NCI-H82 (cell line): ENCODE data around the gene CFAP70.
"Not testable (repeated sequence)": the region's sequence is repeated elsewhere in the genome, so short reads cannot be mapped to it uniquely, and the experiment has no call there.

Experiments
- DNase-seq: peaks from one replicate; lab custom pipeline; 2025; lab: John Stamatoyannopoulos, UW

Gene CFAP70

DNA sequence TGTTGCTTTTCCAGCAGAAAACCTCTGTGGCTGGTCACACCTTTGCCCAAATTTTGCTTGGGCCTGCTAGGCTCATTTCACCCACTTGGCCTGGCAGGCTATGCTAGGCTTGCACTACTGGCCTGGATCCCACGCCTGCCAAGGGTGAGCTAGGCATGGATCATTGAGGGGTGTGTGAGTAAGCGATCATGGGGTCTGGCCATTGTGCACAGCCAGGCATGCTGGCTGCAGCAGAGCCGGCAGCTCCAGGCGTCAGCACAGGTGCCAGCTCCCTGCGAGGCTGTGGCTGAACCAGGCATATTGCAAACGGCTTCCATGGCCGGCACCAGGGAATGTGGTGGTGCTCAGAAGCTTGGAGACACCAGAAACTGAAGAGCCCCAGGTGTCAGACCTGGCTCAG is 19.2 kb downstream of the CFAP70 start:
- no peak for DNase-seq

DNA sequence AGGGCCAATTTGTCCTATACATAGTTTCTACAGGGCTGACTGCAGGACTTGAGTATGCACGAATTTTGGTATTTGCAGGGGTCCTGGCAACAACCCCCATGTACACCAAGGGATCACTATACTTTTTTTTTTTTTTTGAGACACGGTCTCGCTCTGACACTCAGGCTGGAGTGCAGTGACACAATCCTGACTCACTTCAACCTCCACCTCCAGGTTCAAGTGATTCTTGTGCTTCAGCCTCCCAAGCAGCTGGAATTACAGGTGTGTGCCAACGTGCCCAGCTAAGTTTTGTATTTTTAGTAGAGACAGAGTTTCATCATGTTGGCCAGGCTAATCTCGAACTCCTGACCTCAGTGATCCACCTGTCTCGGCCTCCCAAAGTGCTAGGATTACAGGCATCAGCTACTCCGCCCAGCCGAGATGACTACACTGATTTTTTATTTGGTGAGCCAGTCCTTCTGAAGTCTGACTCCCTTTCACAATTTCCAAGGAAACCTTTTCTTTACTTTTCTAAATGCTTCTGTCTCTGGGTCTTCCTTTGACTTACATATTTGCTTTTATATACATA is 19.8 kb downstream of the CFAP70 start:
- no peak for DNase-seq

DNA sequence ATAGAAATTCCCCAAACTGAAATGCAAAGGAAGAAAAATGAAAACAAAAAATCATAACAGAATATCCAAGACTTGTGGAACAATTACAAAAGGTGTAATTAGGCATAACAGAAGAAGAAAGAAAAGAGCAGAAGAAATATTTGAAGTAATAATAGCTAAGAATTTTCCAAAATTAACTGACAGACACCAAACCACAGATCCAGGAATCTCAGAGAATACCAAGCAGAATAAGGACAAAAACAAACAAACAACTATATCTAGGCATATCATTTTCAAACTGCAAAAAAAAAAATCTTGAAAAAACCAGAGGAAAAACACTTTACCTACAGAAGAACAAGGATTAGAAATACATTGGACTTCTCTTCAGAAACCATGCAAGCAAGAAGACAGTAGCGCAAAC is 25.5 kb downstream of the CFAP70 start:
- DNase-seq, result no peak

DNA sequence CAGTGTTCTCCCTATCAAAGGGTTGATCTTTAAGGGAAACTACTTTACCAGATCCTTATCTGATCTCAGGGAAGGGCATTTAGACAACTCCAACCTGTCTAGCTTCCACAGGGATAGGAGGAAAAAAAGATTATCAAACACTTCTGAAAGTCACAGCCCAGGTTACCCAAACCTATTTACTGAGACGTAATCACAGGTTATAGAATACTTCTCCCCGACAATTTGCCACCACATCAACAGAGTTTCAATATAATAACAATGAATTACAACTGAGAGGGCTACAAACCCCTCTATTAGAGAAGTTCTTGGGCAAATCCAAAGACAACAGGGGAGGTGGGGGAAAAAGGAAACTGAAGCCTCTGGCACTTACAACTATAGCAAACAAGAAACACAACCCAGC is 26.3 kb downstream of the CFAP70 start:
- DNase-seq, result no peak

DNA sequence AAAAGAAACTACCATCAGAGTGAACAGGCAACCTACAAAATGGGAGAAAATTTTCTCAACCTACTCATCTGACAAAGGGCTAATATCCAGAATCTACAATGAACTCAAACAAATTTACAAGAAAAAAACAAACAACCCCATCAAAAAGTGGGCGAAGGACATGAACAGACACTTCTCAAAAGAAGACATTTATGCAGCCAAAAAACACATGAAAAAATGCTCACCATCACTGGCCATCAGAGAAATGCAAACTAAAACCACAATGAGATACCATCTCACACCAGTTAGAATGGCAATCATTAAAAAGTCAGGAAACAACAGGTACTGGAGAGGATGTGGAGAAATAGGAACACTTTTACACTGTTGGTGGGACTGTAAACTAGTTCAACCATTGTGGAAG is 30.1 kb downstream of the CFAP70 start:
- DNase-seq, result not testable (repeated sequence)

DNA sequence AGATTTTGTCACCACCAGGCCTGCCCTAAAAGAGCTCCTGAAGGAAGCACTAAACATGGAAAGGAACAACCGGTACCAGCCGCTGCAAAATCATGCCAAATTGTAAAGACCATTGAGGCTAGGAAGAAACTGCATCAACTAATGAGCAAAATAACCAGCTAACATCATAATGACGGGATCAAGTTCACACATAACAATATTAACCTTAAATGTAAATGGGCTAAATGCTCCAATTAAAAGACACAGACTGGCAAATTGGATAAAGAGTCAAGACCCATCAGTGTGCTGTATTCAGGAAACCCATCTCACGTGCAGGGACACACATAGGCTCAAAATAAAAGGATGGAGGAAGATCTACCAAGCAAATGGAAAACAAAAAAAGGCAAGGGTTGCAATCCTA is 33.4 kb downstream of the CFAP70 start:
- DNase-seq, result not testable (repeated sequence)

DNA sequence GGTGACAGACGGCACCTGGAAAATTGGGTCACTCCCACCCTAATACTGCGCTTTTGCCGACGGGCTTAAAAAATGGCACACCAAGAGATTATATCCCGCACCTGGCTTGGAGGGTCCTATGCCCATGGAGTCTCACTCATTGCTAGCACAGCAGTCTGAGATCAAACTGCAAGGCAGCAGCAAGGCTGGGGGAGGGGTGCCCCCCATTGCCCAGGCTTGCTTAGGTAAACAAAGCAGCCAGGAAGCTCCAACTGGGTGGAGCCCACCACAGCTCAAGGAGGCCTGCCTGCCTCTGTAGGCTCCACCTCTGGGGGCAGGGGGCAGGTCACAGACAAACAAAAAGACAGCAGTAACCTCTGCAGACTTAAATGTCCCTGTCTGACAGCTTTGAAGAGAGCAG is 35.1 kb downstream of the CFAP70 start:
- DNase-seq, result not testable (repeated sequence)

DNA sequence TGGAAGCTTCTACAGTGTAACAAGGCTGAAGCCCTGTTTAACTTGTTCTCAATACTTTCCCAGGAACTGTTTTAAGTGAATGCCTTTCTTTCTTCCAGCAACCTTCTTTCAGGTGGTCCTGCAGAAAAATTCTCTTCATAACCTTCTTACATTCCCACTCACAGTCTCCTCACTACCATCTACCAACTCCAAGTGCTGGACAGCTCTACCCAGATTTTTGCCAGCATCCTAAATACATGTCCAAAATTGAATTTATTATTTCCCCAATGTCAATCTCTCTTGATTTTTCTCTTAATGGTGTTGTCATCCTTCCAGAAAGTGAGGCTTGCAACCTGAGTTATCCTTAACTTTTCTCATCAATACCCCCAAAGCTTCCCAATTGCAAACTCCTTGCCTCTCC is 48.2 kb downstream of the CFAP70 start:
- no peak for DNase-seq

DNA sequence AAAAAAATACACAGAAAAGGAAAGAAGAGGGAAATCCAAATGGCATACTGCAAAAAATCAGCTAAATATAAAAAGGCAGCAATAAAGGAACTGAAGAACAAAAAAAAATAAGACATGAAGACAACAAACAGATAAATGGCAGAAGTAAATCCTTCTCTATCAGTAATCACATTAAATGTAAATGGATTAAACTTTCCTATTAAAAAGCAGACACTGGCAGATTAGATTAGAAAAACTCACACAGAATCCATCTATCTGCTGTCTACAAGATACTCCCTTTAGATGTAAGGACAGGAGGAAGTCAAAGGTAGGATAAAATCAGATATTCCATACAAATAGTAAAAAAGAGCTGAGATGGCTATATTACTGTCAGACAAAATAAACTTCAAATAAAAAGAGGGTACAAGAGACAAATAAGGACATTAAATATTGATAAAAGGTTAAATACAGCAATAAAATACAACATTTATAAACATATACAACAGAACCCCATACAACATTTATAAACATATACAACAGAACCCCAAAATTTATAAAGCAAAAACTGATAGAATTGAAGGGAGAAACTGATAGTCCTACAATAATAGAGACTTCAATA is 51.4 kb downstream of the CFAP70 start:
- DNase-seq, result peak; percentile 45

DNA sequence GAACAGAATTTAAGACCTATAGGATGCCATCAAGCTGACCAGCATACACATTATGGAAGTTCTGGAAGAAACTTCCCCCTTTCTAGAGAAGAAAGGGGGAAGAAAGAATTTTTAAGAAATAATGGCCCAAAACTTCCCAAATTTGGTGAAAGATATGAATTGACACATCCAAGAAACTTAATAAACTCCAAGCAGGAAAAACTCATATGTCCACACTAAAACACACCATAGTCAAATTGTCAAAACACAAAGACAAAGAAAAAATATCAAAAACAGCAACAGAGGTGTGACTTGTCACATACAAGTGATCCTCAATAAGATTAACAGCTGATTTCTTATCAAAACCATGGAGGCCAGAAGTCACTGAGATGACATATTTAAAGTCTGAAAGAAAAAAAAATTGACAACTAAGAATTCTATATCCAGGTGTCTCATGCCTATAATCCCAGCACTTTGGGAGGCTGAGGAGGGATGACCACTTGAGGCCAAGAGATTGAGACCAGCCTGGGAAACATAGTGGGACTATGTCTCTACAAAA is 52.4 kb downstream of the CFAP70 start:
- DNase-seq, result no peak

DNA sequence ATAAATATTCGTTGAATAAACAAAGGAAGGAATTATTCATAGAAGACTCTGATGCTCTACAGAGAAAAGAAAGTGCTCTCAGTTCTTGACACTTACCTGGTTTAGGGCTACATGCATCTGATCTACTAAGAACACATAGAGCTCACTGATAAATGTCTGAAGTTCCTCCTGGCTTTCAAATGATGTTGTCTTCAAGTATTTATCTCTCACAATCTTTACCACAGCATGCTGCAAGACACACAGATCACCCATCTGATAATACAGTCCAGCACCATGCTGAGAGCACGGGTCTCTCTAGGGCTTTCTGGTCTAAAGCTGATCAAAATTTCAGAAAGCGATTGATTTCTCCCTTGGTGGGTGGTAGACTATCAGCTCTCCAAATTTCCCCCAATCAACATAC is 61.7 kb downstream of the CFAP70 start:
- DNase-seq, result no peak

DNA sequence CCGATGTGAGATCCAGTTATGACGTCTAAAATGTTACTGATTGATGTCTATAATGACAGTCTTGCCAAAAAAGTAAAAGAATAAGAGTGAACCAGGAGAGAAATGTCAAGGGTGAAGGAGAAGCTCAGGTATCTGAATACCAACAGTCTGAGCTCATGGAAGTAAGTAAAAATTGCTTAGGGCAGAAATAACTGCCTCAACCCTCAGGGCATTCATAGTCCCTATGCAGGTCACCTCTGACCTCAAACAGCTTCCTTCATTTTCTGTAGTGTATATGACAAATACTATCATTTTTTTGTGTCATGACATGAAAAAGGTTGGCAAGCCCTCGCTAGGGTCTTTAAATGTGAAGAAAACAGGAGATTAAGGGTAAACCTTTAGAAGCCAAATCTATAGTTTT is 65.2 kb downstream of the CFAP70 start:
- DNase-seq, result no peak

DNA sequence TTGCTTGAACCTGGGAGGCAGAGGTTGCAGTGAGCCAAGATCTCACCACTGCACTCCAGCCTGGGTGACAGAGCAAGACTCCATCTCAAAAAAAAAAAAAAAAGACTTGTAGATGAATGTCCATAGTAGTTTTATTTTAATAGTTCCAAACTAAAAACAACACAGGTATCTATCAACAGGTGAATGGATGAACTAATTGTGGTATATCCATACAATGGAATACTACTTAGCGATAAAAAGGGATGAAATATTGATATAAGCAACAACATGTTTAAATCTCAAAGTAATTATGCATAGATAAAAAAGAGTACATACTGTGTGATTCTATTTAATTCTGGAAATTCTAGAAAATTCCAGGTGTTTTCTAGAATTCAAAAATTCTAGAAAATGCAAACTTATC is 68.7 kb downstream of the CFAP70 start:
- DNase-seq, result no peak

DNA sequence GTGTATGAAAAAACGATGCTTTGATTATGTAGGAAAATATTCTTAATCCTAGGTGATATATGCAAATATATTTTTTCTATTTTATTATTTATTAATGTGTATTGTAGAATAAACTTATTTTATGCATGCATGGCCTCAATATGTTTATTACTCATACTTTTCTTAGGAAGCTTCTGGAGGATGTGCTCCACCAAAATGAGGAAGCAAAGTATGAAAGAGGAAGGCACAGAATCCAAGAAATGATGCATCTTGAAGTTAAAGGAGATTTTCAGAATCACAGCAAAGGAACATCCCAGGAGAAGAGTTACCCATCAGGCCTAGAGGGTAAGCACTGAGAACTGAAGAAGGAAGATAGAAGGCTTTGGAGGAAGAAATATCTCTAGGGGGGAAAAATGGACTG is 71.2 kb downstream of the CFAP70 start:
- DNase-seq, result no peak

DNA sequence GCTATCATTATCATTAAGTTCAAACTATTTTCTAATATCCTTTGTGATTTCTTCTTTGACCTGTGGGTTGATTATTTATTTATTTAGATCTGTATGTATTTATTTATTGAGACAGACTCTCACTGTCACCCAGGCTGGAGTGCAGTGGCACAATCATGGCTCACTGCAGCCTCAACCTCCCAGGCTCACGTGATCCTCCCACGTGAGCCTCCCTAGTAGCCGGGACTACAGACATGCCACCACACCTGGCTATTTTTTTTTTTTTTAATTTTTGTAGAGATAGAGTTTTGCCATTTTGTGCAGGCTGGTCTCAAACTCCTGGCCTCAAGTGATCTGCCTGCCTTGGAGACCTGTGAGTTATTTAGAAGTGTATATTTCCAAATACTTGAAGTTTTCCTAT is 77.6 kb downstream of the CFAP70 start:
- DNase-seq, result no peak

DNA sequence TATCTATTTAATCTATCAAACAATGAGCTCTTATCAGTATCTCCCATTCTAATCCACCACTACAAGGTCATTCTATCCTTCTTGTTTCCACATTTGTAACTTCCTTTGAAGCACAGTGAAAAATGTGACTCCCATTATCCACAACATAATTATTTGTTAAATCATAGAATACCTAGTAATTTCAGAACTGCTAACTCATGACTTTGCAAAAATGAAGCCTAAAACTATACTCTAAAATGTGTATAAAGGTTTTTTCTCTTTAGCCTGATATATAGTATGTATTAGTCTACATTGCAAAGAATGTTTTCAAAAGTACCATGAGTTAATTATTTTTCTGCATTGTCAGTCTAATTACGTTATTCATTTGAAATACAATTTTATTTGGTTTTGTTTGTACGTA is 94.2 kb downstream of the CFAP70 start:
- DNase-seq, result no peak

DNA sequence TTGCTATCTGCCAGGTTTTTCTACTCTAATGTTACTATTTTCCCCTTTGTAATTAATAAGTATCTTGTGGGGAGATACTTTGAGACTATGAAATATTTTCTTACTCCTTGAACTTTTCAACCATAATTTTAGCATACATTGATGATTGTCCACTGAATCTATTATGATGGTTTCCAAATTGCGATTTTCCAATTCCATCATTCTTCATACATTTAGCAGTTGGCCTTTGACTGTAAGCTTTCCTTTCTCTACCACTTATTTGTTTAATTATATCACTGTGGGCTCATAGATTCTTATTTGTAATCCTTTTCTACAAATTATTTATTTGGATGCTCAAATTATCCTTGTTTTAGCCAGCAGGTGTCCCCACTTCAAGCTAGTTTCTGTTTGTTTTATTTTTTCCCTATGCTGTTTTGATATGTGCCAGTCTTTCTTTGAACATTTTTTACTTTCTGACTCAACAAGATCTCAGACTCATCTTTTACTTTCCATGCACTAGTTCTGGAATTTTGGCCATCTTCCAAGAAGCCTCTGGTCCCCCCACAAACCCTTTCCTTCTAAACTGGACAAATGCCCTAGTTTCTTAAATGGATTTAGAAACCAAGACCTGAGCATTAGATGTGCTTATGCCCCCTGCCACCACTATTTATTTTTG is 94.8 kb downstream of the CFAP70 start:
- no peak for DNase-seq

DNA sequence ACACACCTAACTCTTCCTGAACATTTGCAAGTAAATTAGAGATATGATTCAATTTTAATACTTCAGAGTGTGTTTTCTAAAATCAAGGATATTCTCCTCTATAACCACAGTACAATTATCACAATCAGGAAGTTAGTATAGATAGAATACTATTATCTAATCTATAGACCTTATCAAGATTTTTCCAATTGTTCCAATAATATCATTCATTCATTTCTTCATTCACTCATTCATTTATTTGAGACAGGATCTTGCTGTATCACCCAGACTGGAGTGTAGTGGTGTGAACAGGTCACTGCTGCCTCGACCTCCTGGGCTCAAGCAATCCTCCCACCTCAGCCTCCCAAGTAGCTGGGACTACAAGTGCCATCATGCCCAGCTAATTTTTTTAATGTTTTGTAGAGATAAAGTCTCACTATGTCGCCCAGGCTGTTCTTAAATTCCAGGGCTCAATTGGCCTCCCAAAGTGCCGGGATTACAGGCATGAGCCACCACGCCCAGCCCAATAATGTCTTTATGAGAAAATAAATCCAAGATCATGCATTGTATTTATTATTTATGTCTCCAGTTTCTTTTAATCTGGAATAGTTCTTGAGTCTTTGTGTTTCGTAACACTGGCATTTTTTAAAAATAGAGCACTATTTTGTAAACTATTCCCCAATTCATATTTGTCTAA is 95.6 kb downstream of the CFAP70 start:
- no peak for DNase-seq

DNA sequence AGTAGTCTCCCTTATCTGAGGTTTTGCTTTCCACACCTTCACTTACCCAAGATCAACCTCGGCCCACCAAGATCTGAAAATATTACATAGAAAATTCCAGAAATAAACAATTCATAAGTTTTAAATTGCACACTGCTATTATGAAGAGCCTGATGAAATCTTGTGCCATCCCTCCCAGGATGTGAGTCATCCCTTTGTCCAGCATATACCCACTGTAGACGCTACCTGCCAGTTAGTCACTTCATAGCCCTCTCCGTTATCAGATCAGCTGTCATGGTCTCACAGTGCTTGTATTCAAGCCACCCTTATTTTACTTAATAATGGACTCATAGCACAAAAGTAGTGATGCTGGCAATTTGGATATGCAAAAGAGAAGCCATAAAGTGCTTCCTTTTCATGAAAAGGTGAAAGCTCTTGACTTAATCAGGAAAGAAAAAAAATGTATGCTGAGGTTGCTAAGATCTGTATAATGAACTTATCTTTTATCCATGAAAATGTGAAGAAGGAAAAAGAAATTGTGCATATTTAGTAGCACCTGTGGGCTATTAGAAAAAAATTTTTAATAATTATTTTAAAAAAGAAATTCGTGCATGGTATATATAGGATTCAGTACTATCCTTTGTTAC is 96.4 kb downstream of the CFAP70 start:
- DNase-seq, result no peak

DNA sequence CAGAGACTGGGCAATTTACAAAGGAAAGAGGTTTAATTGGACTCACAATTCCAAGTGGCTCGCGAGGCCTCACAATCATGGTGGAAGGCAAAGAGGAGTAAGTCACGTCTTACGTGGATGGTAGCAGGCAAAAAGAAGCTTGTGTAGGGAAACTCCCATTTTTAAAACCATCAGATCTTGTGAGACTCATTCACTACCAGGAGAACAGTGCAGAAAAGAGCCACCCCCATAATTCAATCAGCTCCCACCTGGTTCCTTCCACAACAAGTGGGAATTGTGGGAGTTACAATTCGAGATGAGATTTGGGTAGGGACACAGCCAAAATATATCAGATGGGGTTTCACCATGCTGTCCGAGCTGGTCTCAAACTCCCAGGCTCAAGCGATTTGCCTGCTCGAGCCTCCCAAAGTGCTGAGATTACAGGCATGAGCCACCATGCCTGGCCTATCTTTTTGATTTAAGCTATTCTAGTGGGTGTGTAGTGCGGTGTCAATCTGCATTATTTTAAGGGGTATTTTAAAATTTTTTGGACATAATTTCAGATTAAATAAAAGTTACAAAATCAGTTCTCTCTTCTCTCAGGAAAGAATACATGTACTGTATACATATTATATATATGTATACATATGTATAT is 97.2 kb downstream of the CFAP70 start:
- DNase-seq, result no peak

DNA sequence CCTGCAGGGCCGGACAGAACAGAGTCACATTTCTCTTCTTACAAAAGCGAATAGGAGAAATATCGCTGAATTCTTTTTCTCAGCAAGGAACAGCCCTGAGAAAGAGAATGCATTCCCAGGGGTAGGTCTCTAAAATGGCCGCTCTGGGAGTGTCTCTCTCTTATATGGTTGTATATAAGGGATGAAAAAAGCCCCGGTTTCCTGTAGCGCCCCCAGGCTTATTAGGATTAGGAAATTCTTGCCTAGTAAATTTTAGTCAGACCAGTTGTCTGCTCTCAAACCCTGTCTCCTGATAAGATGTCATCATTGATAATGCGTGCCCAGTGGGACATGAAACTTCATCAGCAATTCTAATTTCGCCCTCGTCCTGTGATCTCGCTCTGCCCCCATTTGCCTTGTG is 100.1 kb downstream of the CFAP70 start:
- peak; percentile 7 for DNase-seq

DNA sequence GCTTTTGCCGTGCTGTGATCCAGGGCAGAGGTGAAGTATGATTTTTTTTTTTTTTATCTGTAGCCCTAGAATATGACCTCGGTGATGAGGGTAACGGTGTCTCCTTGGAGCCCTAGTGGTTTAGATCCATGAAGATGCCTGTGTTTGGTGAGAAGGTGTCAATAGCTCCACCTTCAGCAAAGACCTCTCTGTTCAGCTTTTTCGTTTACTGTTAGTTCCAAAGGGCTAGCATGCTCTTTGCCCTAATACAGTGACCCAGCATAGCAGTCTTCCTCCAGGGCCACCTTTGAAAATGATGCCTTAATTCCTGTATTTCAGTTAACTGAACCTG is 105.5 kb downstream of the CFAP70 start:
- peak; percentile 30 for DNase-seq
